Muscle of back (tissue), 10 donors: ENCODE data around the gene HSBP1L1. TPM values are rescaled to one million over a fixed set of nuclear protein-coding genes. Genes with fewer than 3 reads are reported as not detected.

Experiments used
- polyA plus RNA-seq, 10 donors: library from polyadenylated mRNA; unstranded; fragments of 120-200 nt; gene quantifications; one replicate each; pipeline ENCODE4 v1.2.1, GENCODE V29; 2013; ENCODE audit not compliant: insufficient read length in 10 of 10

HSBP1L1 gene
- polyA plus RNA-seq, 10 donors, result 1.3 to 5.6 (median 3.7) TPM

Other genes with a start within 250 kb of the HSBP1L1 start
- under 1 TPM; 0.13 to 0.63 (median 0.37) TPM for gene KCNG2, start 166.7 kb upstream of the HSBP1L1 start, polyA plus RNA-seq
- gene SLC66A2, start 13.0 kb upstream of the HSBP1L1 start, polyA plus RNA-seq, result 10 to 100 TPM; 19.0 to 27.2 (median 22.8) TPM
- gene TXNL4A, start 23.9 kb downstream of the HSBP1L1 start, polyA plus RNA-seq, result 100 to 1,000 TPM in 5 of 10 donors, 10 to 100 TPM in 5; 82.3 to 108 (median 98.3) TPM
- 10 to 100 TPM; 19.7 to 36.5 (median 25.5) TPM for gene RBFA, start 69.8 kb downstream of the HSBP1L1 start, polyA plus RNA-seq
- 10 to 100 TPM in 7 of 10 donors, 1 to 10 TPM in 3; 8.7 to 13.7 (median 11.0) TPM for gene ADNP2, start 144.6 kb downstream of the HSBP1L1 start, polyA plus RNA-seq